Measurements from ENCODE around the gene TRIM29.

Gene TRIM29

GRCh38 chr11:120097721-120098385 lies 40.1 kb downstream of the TRIM29 start:
- DNase-seq (ENCODE audit: low read depth in 1 of 2, low spot score in 1 of 2) = no peak

- no peak for DNase-seq (ENCODE audit: low read depth in 1 of 2, low spot score in 1 of 2)
Measured at GRCh38 chr11:120096369-120097191, 41.3 kb downstream of the TRIM29 start.

GRCh38 chr11:120095516-120095915 lies 42.4 kb downstream of the TRIM29 start:
- DNase-seq (ENCODE audit: low read depth in 1 of 2, low spot score in 1 of 2) = no peak

- no peak for DNase-seq (ENCODE audit: low read depth in 1 of 2, low spot score in 1 of 2)
Measured at GRCh38 chr11:120091701-120092100, 46.2 kb downstream of the TRIM29 start.

GRCh38 chr11:120091121-120091520 lies 46.8 kb downstream of the TRIM29 start:
- no peak for DNase-seq (ENCODE audit: low read depth in 1 of 2, low spot score in 1 of 2)

GRCh38 chr11:120090411-120090810 lies 47.5 kb downstream of the TRIM29 start:
- DNase-seq (ENCODE audit: low read depth in 1 of 2, low spot score in 1 of 2) = no peak

GRCh38 chr11:120089036-120090001 lies 48.6 kb downstream of the TRIM29 start:
- no peak for DNase-seq (ENCODE audit: low read depth in 1 of 2, low spot score in 1 of 2)

- no peak for DNase-seq (ENCODE audit: low read depth in 1 of 2, low spot score in 1 of 2)
Measured at GRCh38 chr11:120088056-120088455, 49.9 kb downstream of the TRIM29 start.

GRCh38 chr11:120086651-120087050 lies 51.3 kb downstream of the TRIM29 start:
- no peak for DNase-seq (ENCODE audit: low read depth in 1 of 2, low spot score in 1 of 2)

GRCh38 chr11:120079750-120080610 lies 57.9 kb downstream of the TRIM29 start:
- DNase-seq (ENCODE audit: low read depth in 1 of 2, low spot score in 1 of 2) = no peak

GRCh38 chr11:120078397-120078796 lies 59.5 kb downstream of the TRIM29 start:
- DNase-seq (ENCODE audit: low read depth in 1 of 2, low spot score in 1 of 2) = no peak

- DNase-seq (ENCODE audit: low read depth in 1 of 2, low spot score in 1 of 2) = no peak
Measured at GRCh38 chr11:120074076-120074475, 63.8 kb downstream of the TRIM29 start.

GRCh38 chr11:120073196-120073595 lies 64.7 kb downstream of the TRIM29 start:
- DNase-seq (ENCODE audit: low read depth in 1 of 2, low spot score in 1 of 2) = no peak

GRCh38 chr11:120068114-120068573 lies 69.8 kb downstream of the TRIM29 start:
- DNase-seq (ENCODE audit: low read depth in 1 of 2, low spot score in 1 of 2) = no peak

GRCh38 chr11:120067438-120068113 lies 70.3 kb downstream of the TRIM29 start:
- DNase-seq (ENCODE audit: low read depth in 1 of 2, low spot score in 1 of 2) = no peak

GRCh38 chr11:120066738-120067437 lies 71.0 kb downstream of the TRIM29 start:
- no peak for DNase-seq (ENCODE audit: low read depth in 1 of 2, low spot score in 1 of 2)

GRCh38 chr11:120065876-120066275 lies 72.0 kb downstream of the TRIM29 start:
- no peak for DNase-seq (ENCODE audit: low read depth in 1 of 2, low spot score in 1 of 2)

GRCh38 chr11:120065176-120065575 lies 72.7 kb downstream of the TRIM29 start:
- no peak for DNase-seq (ENCODE audit: low read depth in 1 of 2, low spot score in 1 of 2)

- no peak for DNase-seq (ENCODE audit: low read depth in 1 of 2, low spot score in 1 of 2)
Measured at GRCh38 chr11:120064341-120064740, 73.6 kb downstream of the TRIM29 start.

Measured in stimulated activated CD4-positive, alpha-beta T cell treated with anti-CD3 and anti-CD28 coated beads, Interleukin-15, amount 100 ng/mL, for 1 hour (primary cell).